NCI-H460 (cell line): Measurements from ENCODE around the gene IGF2BP3. TPM values are rescaled to one million over a fixed set of nuclear protein-coding genes. Genes with fewer than 3 reads are reported as not detected.

Source experiments
- DNase-seq: peaks from one replicate; pipeline ENCODE4 v3.0.0-alpha.2; 2016; ENCODE audit warnings: low read depth; ENCODE audit errors: extremely low read depth
- small RNA-seq, 2 experiments: library from RNA; depleted of rRNA; stranded (forward); fragments of <200 nt; gene quantifications; one replicate each; pipeline ENCODE3, GENCODE V24; 2014
- total RNA-seq: library from RNA; depleted of rRNA; stranded (reverse); fragments of >200 nt; shearing (Covaris generic); gene quantifications from 2 replicates; pipeline ENCODE4 v1.2.3, GENCODE V29; 2014; rRNA removed

IGF2BP3 gene
- total RNA-seq, 1 experiment from 2014 or later: 78.9 TPM

- no peak for DNase-seq
These were observed 193.9 kb downstream of the IGF2BP3 start for GRCh38 chr7:23276376-23276775.

GRCh38 chr7:23275912-23276311 lies 194.4 kb downstream of the IGF2BP3 start:
- DNase-seq: no peak

GRCh38 chr7:23273141-23273599 lies 197.1 kb downstream of the IGF2BP3 start:
- peak; percentile 87 for DNase-seq

- no peak for DNase-seq
These were observed 198.0 kb downstream of the IGF2BP3 start for GRCh38 chr7:23272275-23272674.

- DNase-seq: no peak
These were observed 201.5 kb downstream of the IGF2BP3 start for GRCh38 chr7:23268746-23269145.

GRCh38 chr7:23268167-23268566 lies 202.1 kb downstream of the IGF2BP3 start:
- no peak for DNase-seq

- DNase-seq: no peak
These were observed 202.9 kb downstream of the IGF2BP3 start for GRCh38 chr7:23267357-23267756.

GRCh38 chr7:23266918-23267317 lies 203.4 kb downstream of the IGF2BP3 start:
- DNase-seq: no peak

GRCh38 chr7:23264916-23265458 lies 205.3 kb downstream of the IGF2BP3 start:
- no peak for DNase-seq

GRCh38 chr7:23261843-23262452 lies 208.3 kb downstream of the IGF2BP3 start:
- DNase-seq: peak; percentile 76

GRCh38 chr7:23260371-23260770 lies 209.9 kb downstream of the IGF2BP3 start:
- no peak for DNase-seq

Small RNAs within 50 kb of the gene (small RNA-seq; reads per million reads assigned to genes)
- gene AC079780.1 (0 reads per million in 2 experiments), gene RF00019 (0 reads per million in 2 experiments), gene RNU7-143P (0 reads per million in 2 experiments), gene SNORD65C (0 to 0.17 reads per million in 2 experiments)

Other genes with a start within 250 kb of the IGF2BP3 start
- 1.4 and 2.7 TPM in 2 replicates for gene GPNMB, start 223.7 kb downstream of the IGF2BP3 start, total RNA-seq
- gene MALSU1, start 171.2 kb downstream of the IGF2BP3 start, total RNA-seq: 100 and 108 TPM in 2 replicates
- gene TRA2A, start 61.5 kb upstream of the IGF2BP3 start, total RNA-seq: 18.8 and 23.1 TPM in 2 replicates
- 12.3 and 16.4 TPM in 2 replicates for gene CCDC126, start 126.9 kb upstream of the IGF2BP3 start, total RNA-seq
- 1.4 and 3.3 TPM in 2 replicates for gene FAM221A, start 209.7 kb upstream of the IGF2BP3 start, total RNA-seq
- 3.1 and 3.7 TPM in 2 replicates for gene STK31, start 239.7 kb upstream of the IGF2BP3 start, total RNA-seq